Heart right ventricle (tissue), 16 donors: Measurements from ENCODE around the gene ROR2. TPM values are rescaled to one million over a fixed set of nuclear protein-coding genes. Genes with fewer than 3 reads are reported as not detected.
A peak's percentile ranks its signal among the peaks of the same experiment; 100 is the strongest.

Experiments used
- ATAC-seq, 8 donors: fragments of 200-7000 bp; cut with Tn5 transposase; one replicate each; pipeline ENCODE4 v1.9.1; 2020; ENCODE audit warnings: mild to moderate bottlenecking in 8 of 8, moderate library complexity in 8 of 8, moderate number of reproducible peaks in 1 of 8
- DNase-seq, 2 donors: peaks; one replicate each; pipeline ENCODE4 v3.0.0-alpha.2; 2020
- H3K27ac ChIP-seq, 10 donors: fragments of 200-600 bp; sonication (generic) in 2 of 10; one replicate each; pipeline versions ENCODE4 v1.5.0 to v1.8.0; 2020 to 2022; ENCODE audit warnings: mild to moderate bottlenecking in 3 of 10
- H3K27me3 ChIP-seq, 7 donors: fragments of 200-600 bp; one replicate each; pipeline ENCODE4 v1.8.0; 2021 to 2022; ENCODE audit warnings: mild to moderate bottlenecking in 2 of 7
- H3K36me3 ChIP-seq, 9 donors: fragments of 200-600 bp; sonication (generic) in 1 of 9; one replicate each; pipeline versions ENCODE4 v1.5.0 to v1.8.0; 2020 to 2022; ENCODE audit warnings: mild to moderate bottlenecking in 2 of 9
- H3K4me1 ChIP-seq, 9 donors: fragments of 200-600 bp; sonication (generic) in 1 of 9; one replicate each; pipeline versions ENCODE4 v1.5.0 to v1.8.0; 2020 to 2022; ENCODE audit warnings: mild to moderate bottlenecking in 4 of 9
- H3K4me3 ChIP-seq, 10 donors: fragments of 200-600 bp; sonication (generic) in 2 of 10; one replicate each; pipeline versions ENCODE4 v1.5.0 to v1.8.0; 2020 to 2022; ENCODE audit warnings: mild to moderate bottlenecking in 7 of 10, moderate library complexity in 2 of 10
- H3K9me3 ChIP-seq, 11 donors: fragments of 200-600 bp in 10 of 11; sonication (generic) in 2 of 11; one replicate each; pipeline versions ENCODE4 v1.5.0 to v1.8.0; 2013 to 2022; ENCODE audit warnings: mild to moderate bottlenecking in 2 of 11, control low read depth in 1 of 11, moderate library complexity in 1 of 11
- CTCF ChIP-seq, 9 donors: fragments of 200-600 bp; sonication (generic) in 2 of 9; IDR thresholded peaks; one replicate each; pipeline versions ENCODE4 v1.5.0 to v1.8.0; 2021 to 2022; ENCODE audit warnings: antibody characterized with exemption in 9 of 9, mild to moderate bottlenecking in 5 of 9, moderate library complexity in 1 of 9
- WGBS, 2 donors: extraction: QIAGEN DNeasy Blood & Tissue Kit; methylation state at CpG; one replicate each; pipeline ENCODE4 v1.1.7; 2013; ENCODE audit warnings: inconsistent platforms in 1 of 2; 5-methylcytosine and 5-hydroxymethylcytosine counted together
- intact Hi-C, 10 donors: fragments of 100-400 bp; cut with DNase I; formaldehyde crosslinking; loops; one replicate each; pipeline versions ENCODE4 v1.11.1 to v1.14.2; 2022
- polyA plus RNA-seq, 2 donors: library from polyadenylated mRNA; stranded (reverse); fragments of 200-250 nt; gene quantifications; one replicate each; pipeline ENCODE4 v1.2.3, GENCODE V29; 2013
- total RNA-seq, 10 donors: library from RNA; stranded (reverse); fragmentation: NEBNext Ultra II Directional in 3 of 10; extraction: Animal tissue kit (Norgen Biotek cat#: 25700) in 3 of 10; gene quantifications; one replicate each; pipeline versions ENCODE4 v1.2.1 to v1.2.4, GENCODE V29; 2021 to 2023
- donor health status: Arrhythmogenic right ventricular cardiomyopathy.
- donor health status: ischemic (EF 13 %, LVEDD 7.1; RV severe dilation, severe dysfunction).
- donor health status: healthy with polysubstance abuse.
- donor health status: DM: no; HTN: yes; CAD: no.
- donor health status: DM: no; HTN: no; CAD: no.
- donor health status: ischemic (EF 25% LVEDD 6.9; RV normal size, moderate dysfunction).
- donor health status: ischemic (EF 25% LVEDD 5.7; RV mildly dilated, moderate dysfunction).
- donor health status: healthy.
- donor health status: DM: yes; HTN: yes; CAD: no.
- donor health status: Ischemic cardiomyopathy.
- donor health status: ischemic (EF 35%, LVEDD 5.7; RV mildly dilated, moderate dysfunction).
- donor health status: nonischemic (EF 11% LVEDD 7.7; RV severe dilation, severe dysfunction).
- donor health status: DM: yes; HTN: yes; CAD: no.
- donor health status: PGD.
- donor health status: ischemic (EF 29% LVEDD 5.4; RV normal size, mild dysfunction).
- donor health status: nonischemic (EF 23%, LVEDD 6.1; RV moderate dilation, normal function).

ROR2 gene
- total and polyA plus RNA-seq, 12 donors = 0.11 to 1.4 (median 0.47) TPM

GRCh38 chr9:91820949-91821880 is 128.8 kb downstream of the ROR2 start:
- H3K36me3 ChIP-seq = no peaks in the 10 kb centered on the region
- no peak for TF ChIP-seq CTCF (IDR thresholded peaks at IDR 0.05)
- WGBS, 2 donors = 81 to 89% methylated on average over 11 of the region's 11 CpGs
- ATAC-seq (no peak), DNase-seq (no peak)
- peaks cover 0 to 5% (median 0%) of the 10 kb centered on the region in 7 donors for H3K27me3 ChIP-seq
- H3K4me1 ChIP-seq = peaks cover 0 to 10% (median 0%) of the 10 kb centered on the region in 9 donors
- peaks cover 0 to 6% (median 0%) of the 10 kb centered on the region in 11 donors for H3K9me3 ChIP-seq
- intact Hi-C loops = no loop called here
- H3K4me3 ChIP-seq = no peak overlapping the region
- H3K27ac ChIP-seq = no peak overlapping the region

- no peak for DNase-seq
- TF ChIP-seq CTCF (IDR thresholded peaks at IDR 0.05) = no peak
- H3K9me3 ChIP-seq = peaks cover 0 to 6% (median 0%) of the 10 kb centered on the region in 11 donors
- H3K27ac ChIP-seq = no peak overlapping the region
- H3K27me3 ChIP-seq = peaks cover 0 to 4% (median 0%) of the 10 kb centered on the region in 7 donors
- intact Hi-C loops = no loop called here
- H3K4me1 ChIP-seq = peaks cover 0 to 10% (median 0%) of the 10 kb centered on the region in 9 donors
- 82 to 83% methylated on average over 11 of the region's 11 CpGs for WGBS, 2 donors
- ATAC-seq = no peak
- no peak overlapping the region for H3K4me3 ChIP-seq
- no peaks in the 10 kb centered on the region for H3K36me3 ChIP-seq
Measured at GRCh38 chr9:91820126-91820750, 129.8 kb downstream of the ROR2 start.

GRCh38 chr9:91818647-91819403 is 131.2 kb downstream of the ROR2 start:
- peaks cover 0 to 6% (median 0%) of the 10 kb centered on the region in 11 donors for H3K9me3 ChIP-seq
- no peak for TF ChIP-seq CTCF (IDR thresholded peaks at IDR 0.05)
- DNase-seq (no peak), ATAC-seq (no peak)
- no peak overlapping the region for H3K27ac ChIP-seq
- H3K36me3 ChIP-seq = no peaks in the 10 kb centered on the region
- intact Hi-C loops = no loop called here
- H3K4me1 ChIP-seq = peaks cover 0 to 10% (median 0%) of the 10 kb centered on the region in 9 donors
- H3K27me3 ChIP-seq = no peaks in the 10 kb centered on the region
- H3K4me3 ChIP-seq = no peak overlapping the region
- WGBS, 2 donors = 90 to 94% methylated on average over 15 of the region's 15 CpGs

- ATAC-seq (no peak), DNase-seq (no peak)
- H3K4me3 ChIP-seq = peak overlapping the region in 1 of 10 donors; percentile 8
- H3K9me3 ChIP-seq = peaks cover 0 to 6% (median 0%) of the 10 kb centered on the region in 11 donors
- no peak for TF ChIP-seq CTCF (IDR thresholded peaks at IDR 0.05)
- H3K27ac ChIP-seq = no peak overlapping the region
- H3K4me1 ChIP-seq = peaks cover 0 to 10% (median 0%) of the 10 kb centered on the region in 9 donors
- H3K27me3 ChIP-seq = no peaks in the 10 kb centered on the region
- intact Hi-C loops = no loop called here
- WGBS, 2 donors = 57 to 67% methylated on average over 3 of the region's 3 CpGs
- H3K36me3 ChIP-seq = no peaks in the 10 kb centered on the region
Measured at GRCh38 chr9:91818225-91818585, 131.8 kb downstream of the ROR2 start.
